Activated naive CD4-positive, alpha-beta T cell treated with anti-CD3 and anti-CD28 coated beads for 36 hours (primary cell): ENCODE results near the gene STX4. TPM values are rescaled to one million over a fixed set of nuclear protein-coding genes. Genes with fewer than 3 reads are reported as not detected.

Experiments
- CTCF ChIA-PET: fragments of 350-600 bp; sonication (Branson Sonifier 250); formaldehyde crosslinking; loops from one replicate; lab custom pipeline; 2021; ENCODE audit warnings: antibody characterized with exemption; lab: Charles Lee
- DNase-seq: peaks from one replicate; pipeline ENCODE4 v3.0.0-alpha.2; 2020
- H3K27ac Mint-ChIP-seq: one replicate; pipeline ENCODE4 v1.8.0; 2021; ENCODE audit warnings: mild to moderate bottlenecking, mixed read lengths
- H3K27me3 Mint-ChIP-seq: one replicate; pipeline ENCODE4 v1.8.0; 2021; ENCODE audit warnings: low read depth, mixed read lengths
- H3K36me3 Mint-ChIP-seq: one replicate; pipeline ENCODE4 v1.8.0; 2021; ENCODE audit warnings: low read depth, mixed read lengths
- H3K4me1 Mint-ChIP-seq: one replicate; pipeline ENCODE4 v1.8.0; 2021; ENCODE audit warnings: low read depth, mixed read lengths
- H3K4me3 Mint-ChIP-seq: one replicate; pipeline ENCODE4 v1.8.0; 2021; ENCODE audit warnings: mild to moderate bottlenecking, moderate library complexity, mixed read lengths
- H3K9me3 Mint-ChIP-seq: one replicate; pipeline ENCODE4 v1.8.0; 2021; ENCODE audit warnings: mixed read lengths
- intact Hi-C: fragments of 100-400 bp; cut with micrococcal nuclease; formaldehyde crosslinking; loops from one replicate; pipeline ENCODE4 v1.15.1; 2023
- total RNA-seq, 2 experiments: library from RNA; stranded (reverse); gene quantifications; one replicate each; pipeline ENCODE4 v1.2.3, GENCODE V29; 2021

STX4 gene
- total RNA-seq, 2 experiments from 2014 or later: 32.9 to 38.0 TPM

DNA sequence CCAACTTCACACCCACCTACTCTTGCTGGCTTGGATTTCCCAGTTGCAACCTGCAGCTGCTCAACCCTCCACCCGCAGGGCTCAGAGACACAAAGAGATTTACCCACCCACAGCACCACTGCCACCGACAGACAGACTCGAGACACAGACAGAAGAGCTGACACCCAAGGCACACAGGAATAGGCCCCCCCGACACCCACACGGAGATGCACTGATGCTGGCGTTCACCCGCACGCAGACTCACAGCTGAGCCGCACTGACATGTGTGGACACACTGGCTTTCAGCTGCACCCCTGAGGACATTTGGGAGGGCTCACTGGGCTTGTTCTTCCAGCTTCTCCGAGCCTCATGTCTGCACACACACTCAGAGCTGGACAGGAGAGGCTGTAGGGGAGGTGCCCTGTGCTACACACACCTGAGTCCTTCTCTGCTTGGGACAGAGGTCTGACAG is 31.1 kb upstream of the STX4 start:
- Mint-ChIP-seq H3K27ac (no peak overlapping the region), H3K27me3 (no peaks in the 10 kb centered on the region), H3K36me3 (no peaks in the 10 kb centered on the region), H3K4me1 (no peaks in the 10 kb centered on the region), H3K9me3 (no peaks in the 10 kb centered on the region), H3K4me3 (no peak overlapping the region)
- DNase-seq: no peak
- intact Hi-C loops: no loop called here
- CTCF ChIA-PET: no interaction called here

DNA sequence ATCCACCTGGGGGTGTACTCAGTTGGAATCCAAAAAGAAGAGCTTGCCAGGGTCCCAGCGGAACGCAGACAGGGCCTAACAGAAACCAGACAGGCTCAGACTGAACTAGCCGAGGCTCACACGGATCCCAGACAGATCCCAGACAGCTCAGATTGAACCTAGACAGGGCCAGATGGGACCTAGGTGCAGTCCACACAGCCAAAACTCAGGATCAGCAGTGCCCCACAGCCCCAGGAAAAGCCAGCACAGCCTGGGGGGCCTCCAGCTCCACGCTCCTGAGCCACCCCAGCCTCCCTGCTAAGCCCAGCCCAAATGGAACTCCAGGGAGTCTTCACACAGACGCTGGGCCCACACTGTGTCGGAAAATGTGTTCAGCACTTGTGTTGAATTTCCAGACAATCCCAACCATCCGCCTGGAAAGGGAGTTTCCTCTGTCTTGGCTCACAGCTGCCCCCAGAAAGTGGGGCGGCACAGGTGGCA is 30.5 kb upstream of the STX4 start:
- no peak overlapping the region for H3K4me3 Mint-ChIP-seq
- intact Hi-C loops: no loop called here
- CTCF ChIA-PET: no interaction called here
- H3K4me1 Mint-ChIP-seq: no peaks in the 10 kb centered on the region
- H3K27me3 Mint-ChIP-seq: no peaks in the 10 kb centered on the region
- no peaks in the 10 kb centered on the region for H3K36me3 Mint-ChIP-seq
- no peak overlapping the region for H3K27ac Mint-ChIP-seq
- no peak for DNase-seq
- H3K9me3 Mint-ChIP-seq: no peaks in the 10 kb centered on the region

DNA sequence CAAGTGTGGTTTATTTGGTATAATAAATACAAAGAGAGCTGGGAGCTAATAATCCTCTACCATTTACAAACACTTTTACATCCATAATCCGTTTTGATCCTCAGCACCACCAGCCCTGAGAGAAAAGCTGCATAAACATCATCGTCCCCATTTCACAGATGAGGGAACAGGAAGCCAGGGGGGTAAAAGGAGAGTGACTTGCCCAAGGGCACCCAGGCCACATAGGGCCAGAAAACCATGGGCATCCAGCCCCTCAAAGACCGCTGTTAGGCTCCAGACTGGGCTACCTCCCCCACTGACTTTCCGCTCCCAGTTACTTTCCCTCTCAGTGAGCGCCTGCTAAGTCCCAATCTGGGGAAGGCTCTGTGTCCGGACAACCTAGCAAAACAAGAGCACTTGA is 29.6 kb upstream of the STX4 start:
- H3K27ac Mint-ChIP-seq: no peak overlapping the region
- no peak overlapping the region for H3K4me3 Mint-ChIP-seq
- no peaks in the 10 kb centered on the region for H3K27me3 Mint-ChIP-seq
- intact Hi-C loops: no loop called here
- no peak for DNase-seq
- no peaks in the 10 kb centered on the region for H3K36me3 Mint-ChIP-seq
- no peaks in the 10 kb centered on the region for H3K9me3 Mint-ChIP-seq
- CTCF ChIA-PET: no interaction called here
- H3K4me1 Mint-ChIP-seq: no peaks in the 10 kb centered on the region

DNA sequence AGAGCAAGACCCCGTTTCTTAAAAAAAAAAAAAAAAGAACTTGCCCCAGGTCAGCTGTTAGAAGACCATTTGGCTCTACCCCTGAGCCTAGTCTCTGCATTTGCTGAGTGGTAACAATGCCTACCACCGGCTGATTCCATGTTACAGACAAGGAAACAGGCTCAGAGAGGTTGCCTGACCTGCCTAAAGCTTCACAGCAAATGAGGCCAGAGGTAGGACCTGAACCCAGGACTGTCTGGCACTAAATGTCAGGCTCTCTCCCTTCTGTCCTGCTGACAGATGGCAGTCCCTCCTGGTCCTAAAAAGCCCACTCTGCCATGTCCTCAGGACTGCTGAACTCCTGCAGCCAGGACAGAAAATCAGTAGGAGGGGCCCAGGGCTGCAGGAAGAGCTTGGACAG is 28.7 kb upstream of the STX4 start:
- Mint-ChIP-seq H3K4me3 (no peak overlapping the region), H3K36me3 (no peaks in the 10 kb centered on the region), H3K27me3 (no peaks in the 10 kb centered on the region), H3K4me1 (peaks cover under 1% of the 10 kb centered on the region), H3K27ac (no peak overlapping the region), H3K9me3 (no peaks in the 10 kb centered on the region)
- CTCF ChIA-PET: interaction anchor here (1.6 kb wide), 1 partner anchor 20 kb away, joined by 5 read pairs; the partner anchor contains the start of gene HSD3B7
- DNase-seq: no peak
- intact Hi-C loops: no loop called here

DNA sequence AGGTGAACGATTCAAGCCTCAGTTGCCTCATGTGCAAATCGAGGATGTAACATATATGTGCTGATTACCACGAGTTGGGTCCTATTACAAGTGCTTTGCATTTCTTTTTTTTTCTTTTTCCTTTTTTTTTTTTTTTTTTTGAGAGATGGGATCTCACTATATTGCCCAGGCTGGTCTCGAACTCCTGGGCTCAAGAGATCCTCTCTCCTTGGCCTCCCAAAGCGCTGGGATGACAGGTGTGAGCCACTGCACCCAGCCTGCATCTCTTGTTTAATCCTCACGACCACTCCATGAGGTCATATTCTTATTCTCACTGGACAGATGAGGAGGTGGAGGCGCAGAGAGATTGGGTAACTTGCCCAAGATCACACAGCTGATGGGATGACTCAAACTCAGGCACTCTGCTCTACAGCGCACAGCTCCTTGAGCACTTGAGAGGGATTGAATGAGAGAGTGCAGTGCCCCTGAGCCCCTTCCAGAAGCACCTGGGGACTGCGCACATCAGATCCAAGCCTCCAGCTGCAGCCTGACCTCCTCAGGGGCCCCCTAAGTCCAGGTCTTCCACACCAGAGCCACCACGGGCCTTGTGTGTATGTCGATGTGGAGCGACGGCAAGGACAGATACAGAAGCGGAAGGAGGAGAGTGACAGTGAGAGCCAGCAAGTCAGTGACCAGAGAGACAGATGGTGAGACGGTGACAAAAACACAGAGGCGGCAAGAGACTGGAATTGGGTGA is 27.8 kb upstream of the STX4 start:
- intact Hi-C loops: no loop called here
- Mint-ChIP-seq H3K27me3 (no peaks in the 10 kb centered on the region), H3K4me3 (no peak overlapping the region), H3K9me3 (no peaks in the 10 kb centered on the region), H3K27ac (no peak overlapping the region), H3K4me1 (peaks cover 5% of the 10 kb centered on the region), H3K36me3 (no peaks in the 10 kb centered on the region)
- CTCF ChIA-PET: interaction anchor here (1.6 kb wide), 1 partner anchor 20 kb away, joined by 5 read pairs; the partner anchor contains the start of gene HSD3B7
- no peak for DNase-seq

DNA sequence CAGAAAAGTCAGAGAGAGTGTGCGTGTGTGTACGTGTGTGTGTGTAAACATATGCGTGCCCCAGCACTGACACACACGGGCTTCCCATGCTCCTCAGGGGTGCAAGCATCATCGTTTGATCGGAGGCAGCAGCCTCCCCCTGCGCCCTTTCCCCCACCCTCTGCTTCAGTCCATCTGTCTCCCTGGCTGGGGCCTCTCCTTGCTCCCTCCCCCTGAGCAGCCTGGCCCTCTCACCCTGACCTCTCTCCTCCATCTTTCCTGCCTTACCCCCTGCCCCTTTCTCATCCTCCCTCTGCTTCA is 27.3 kb upstream of the STX4 start:
- H3K27me3 Mint-ChIP-seq: no peaks in the 10 kb centered on the region
- no peaks in the 10 kb centered on the region for H3K36me3 Mint-ChIP-seq
- H3K4me1 Mint-ChIP-seq: peaks cover 8% of the 10 kb centered on the region
- no peak overlapping the region for H3K4me3 Mint-ChIP-seq
- no peak for DNase-seq
- CTCF ChIA-PET: no interaction called here
- H3K27ac Mint-ChIP-seq: no peak overlapping the region
- intact Hi-C loops: no loop called here
- no peaks in the 10 kb centered on the region for H3K9me3 Mint-ChIP-seq

DNA sequence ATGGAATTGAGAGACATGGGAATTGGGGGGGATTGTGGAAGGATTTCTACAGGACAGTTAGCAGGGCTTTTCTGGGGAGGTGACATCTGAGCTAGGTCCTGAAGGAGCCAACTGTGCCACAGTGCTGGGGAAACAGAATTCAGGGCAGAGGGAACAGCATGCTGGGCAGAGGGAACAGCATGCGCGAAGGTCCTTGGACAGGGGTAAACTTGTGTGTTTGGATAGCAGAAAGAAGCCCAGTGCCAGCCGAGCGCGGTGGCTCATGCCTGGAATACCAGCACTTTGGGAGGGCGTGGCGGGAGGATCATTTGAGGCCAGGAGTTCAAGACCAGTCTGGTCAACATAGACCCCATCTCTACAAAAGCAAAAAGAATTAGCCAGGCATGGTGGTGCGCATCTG is 26.8 kb upstream of the STX4 start:
- no peak overlapping the region for H3K4me3 Mint-ChIP-seq
- H3K4me1 Mint-ChIP-seq: peaks cover 12% of the 10 kb centered on the region
- H3K36me3 Mint-ChIP-seq: no peaks in the 10 kb centered on the region
- no peaks in the 10 kb centered on the region for H3K27me3 Mint-ChIP-seq
- intact Hi-C loops: no loop called here
- DNase-seq: no peak
- no peak overlapping the region for H3K27ac Mint-ChIP-seq
- H3K9me3 Mint-ChIP-seq: no peaks in the 10 kb centered on the region
- CTCF ChIA-PET: no interaction called here

DNA sequence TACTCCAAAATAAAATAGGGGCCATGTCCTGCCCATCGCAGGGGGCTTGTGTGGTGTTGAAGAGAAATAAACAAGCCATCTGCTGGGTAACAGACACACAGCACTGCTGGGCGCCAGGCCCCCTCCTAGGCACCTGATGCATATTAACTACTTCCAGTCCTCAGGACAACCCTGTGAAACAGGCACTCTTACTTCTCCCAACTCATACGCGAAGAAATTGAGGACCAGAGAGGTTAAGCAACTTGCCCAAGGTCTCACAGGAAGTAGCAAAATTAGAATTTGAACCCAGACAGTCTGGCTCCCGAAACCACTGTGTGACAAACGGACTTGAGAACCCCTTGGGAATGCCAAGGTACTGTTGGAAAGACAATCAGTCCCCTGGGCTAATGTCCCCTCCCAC is 25.7 kb upstream of the STX4 start:
- intact Hi-C loops: no loop called here
- Mint-ChIP-seq H3K27me3 (no peaks in the 10 kb centered on the region), H3K4me3 (no peak overlapping the region), H3K4me1 (peaks cover 12% of the 10 kb centered on the region), H3K36me3 (no peaks in the 10 kb centered on the region), H3K27ac (no peak overlapping the region), H3K9me3 (no peaks in the 10 kb centered on the region)
- CTCF ChIA-PET: interaction anchor here (0.6 kb wide), 1 partner anchor 240 kb away, joined by 6 read pairs; no protein-coding TSS in a partner anchor
- DNase-seq: no peak

DNA sequence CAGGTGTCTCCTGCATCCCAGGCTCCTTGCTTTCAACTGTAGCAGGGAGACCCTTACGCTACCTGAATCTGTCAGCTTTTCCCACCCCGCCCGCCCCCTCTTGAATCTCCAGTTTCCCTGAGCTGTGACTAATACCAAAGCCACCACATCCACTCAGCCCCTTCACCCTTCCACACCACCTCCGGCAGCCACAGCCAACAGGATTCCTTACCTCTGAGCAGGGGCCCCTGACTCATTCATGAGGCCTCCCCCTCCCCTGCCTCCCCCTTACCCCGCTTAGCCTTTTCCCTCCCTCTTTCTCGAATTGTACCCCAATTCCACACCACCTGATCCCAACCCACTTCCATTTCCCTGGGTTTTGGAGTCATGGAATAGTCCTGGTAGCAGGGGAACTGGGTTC is 25.2 kb upstream of the STX4 start:
- Mint-ChIP-seq H3K4me1 (peaks cover 12% of the 10 kb centered on the region), H3K9me3 (no peaks in the 10 kb centered on the region), H3K27ac (no peak overlapping the region), H3K27me3 (no peaks in the 10 kb centered on the region), H3K36me3 (no peaks in the 10 kb centered on the region), H3K4me3 (no peak overlapping the region)
- no peak for DNase-seq
- intact Hi-C loops: no loop called here
- CTCF ChIA-PET: no interaction called here

DNA sequence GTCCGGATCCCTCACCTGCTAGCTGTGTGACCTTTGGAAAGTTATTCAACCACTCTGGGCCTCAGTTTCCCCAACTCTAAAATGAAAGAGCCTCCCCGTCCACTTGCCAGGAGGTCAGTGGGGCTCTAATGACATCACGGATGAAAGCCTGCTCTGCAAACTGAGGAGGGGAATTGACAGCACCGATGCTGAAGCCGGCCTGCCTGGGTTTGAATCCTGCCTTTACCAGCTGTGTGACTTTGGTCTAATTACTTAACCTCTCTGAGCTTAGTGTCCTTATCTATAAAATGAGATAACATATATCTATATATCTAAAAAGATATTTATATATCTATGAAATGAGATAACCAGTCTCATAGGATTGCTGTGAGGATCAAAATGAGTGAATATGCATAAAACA is 24.8 kb upstream of the STX4 start:
- Mint-ChIP-seq H3K36me3 (no peaks in the 10 kb centered on the region), H3K4me3 (no peak overlapping the region), H3K27ac (no peak overlapping the region), H3K4me1 (peaks cover 12% of the 10 kb centered on the region), H3K27me3 (no peaks in the 10 kb centered on the region), H3K9me3 (no peaks in the 10 kb centered on the region)
- intact Hi-C loops: no loop called here
- CTCF ChIA-PET: no interaction called here
- no peak for DNase-seq

DNA sequence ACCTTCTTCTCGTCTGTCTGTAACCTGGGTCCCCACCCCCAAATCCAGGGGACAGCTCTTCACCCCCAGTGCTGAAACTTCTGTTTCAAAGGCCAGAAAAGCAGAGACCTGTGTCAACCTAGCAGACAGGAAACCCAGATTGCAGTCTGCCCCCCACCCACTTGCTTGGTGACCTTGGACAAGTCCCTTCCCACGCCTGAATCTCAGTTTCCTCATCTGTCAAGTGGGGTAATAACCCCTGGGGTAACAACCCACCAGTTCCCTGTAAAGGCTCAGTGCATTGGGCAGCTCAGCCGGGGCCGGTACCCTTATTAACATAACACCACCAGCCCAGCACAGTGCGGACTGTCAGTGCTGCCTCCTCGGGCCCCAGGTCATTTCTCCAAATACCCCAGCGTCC is 24.2 kb upstream of the STX4 start:
- H3K9me3 Mint-ChIP-seq: no peaks in the 10 kb centered on the region
- no peaks in the 10 kb centered on the region for H3K36me3 Mint-ChIP-seq
- no peaks in the 10 kb centered on the region for H3K27me3 Mint-ChIP-seq
- intact Hi-C loops: no loop called here
- no peak overlapping the region for H3K4me3 Mint-ChIP-seq
- no peak for DNase-seq
- peaks cover 12% of the 10 kb centered on the region for H3K4me1 Mint-ChIP-seq
- CTCF ChIA-PET: no interaction called here
- H3K27ac Mint-ChIP-seq: no peak overlapping the region

DNA sequence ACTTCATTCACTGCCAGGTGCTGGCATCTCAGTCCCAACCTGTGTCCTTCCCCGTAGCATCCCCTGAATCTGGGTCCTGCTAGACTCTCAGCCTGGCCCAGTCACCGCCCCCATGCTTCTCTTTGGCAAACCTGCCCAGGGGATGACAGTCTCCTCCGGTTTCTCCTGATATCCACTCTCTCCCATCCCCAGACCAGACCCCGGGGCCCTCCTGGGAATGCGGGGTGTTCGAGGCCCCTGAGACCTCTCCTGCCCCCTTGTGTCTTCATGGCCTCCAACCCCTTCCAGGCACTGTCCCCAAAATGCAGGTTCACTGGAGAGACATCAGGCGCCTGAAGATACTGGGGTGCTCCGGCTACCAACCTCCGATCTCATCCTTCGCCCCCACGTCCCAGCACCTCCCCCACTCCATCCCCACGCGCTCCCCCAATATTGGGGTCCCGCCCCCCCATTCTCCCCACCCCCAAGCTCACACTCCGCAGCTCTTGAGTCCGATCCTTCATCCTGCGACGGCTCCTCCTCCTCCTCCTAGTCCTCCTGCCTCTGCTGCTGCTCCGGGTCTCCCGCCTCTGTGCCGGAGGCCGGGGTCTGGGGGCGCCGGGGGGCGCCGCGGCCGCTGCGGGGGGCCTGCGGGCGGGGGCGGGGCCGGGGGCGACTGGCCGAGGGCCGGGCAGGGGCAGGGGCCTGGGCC is 23.3 kb upstream of the STX4 start:
- intact Hi-C loops: no loop called here
- CTCF ChIA-PET: no interaction called here
- Mint-ChIP-seq H3K27me3 (peaks cover 2% of the 10 kb centered on the region), H3K36me3 (no peaks in the 10 kb centered on the region), H3K4me1 (peaks cover 12% of the 10 kb centered on the region), H3K9me3 (no peaks in the 10 kb centered on the region), H3K27ac (no peak overlapping the region), H3K4me3 (peak overlapping the region; percentile 64)
- no peak for DNase-seq
